SW 1271 (cell line): ENCODE results near the gene DOCK8.
"Not testable (repeated sequence)": the region's sequence is repeated elsewhere in the genome, so short reads cannot be mapped to it uniquely, and the experiment has no call there.

Experiments
- DNase-seq, 2 experiments: peaks; one replicate each; lab custom pipeline; 2025; lab: John Stamatoyannopoulos, UW

DOCK8 gene

GRCh38 chr9:214648-215493 lies at the start of gene DOCK8:
DOCK8 (plus strand) TSS chr9:214865; CDS start chr9:214977, 112 bp downstream.
- no peak for DNase-seq

- not testable (repeated sequence) for DNase-seq
These were observed 44.9 kb upstream of the DOCK8 start for GRCh38 chr9:169757-170156.

GRCh38 chr9:178140-178825 lies 36.4 kb upstream of the DOCK8 start:
- DNase-seq = not testable (repeated sequence)

GRCh38 chr9:178970-179383 lies 35.7 kb upstream of the DOCK8 start, which contains the start of gene ZNG1A:
ZNG1A (minus strand) TSS chr9:179056; CDS start chr9:178969, 87 bp downstream.
- DNase-seq = peak in 1 of 2 experiments; percentile 9

- DNase-seq = not testable (repeated sequence)
These were observed 15.1 kb upstream of the DOCK8 start for GRCh38 chr9:199601-200000.

GRCh38 chr9:206481-206880 lies 8.2 kb upstream of the DOCK8 start:
- DNase-seq = no peak

- DNase-seq = no peak
These were observed 5.4 kb upstream of the DOCK8 start for GRCh38 chr9:209143-209758.

GRCh38 chr9:211036-211435 lies 3.6 kb upstream of the DOCK8 start:
- no peak for DNase-seq

- no peak for DNase-seq
These were observed 3.1 kb upstream of the DOCK8 start for GRCh38 chr9:211557-211956.

- DNase-seq = no peak
These were observed 2.4 kb upstream of the DOCK8 start for GRCh38 chr9:212297-212696.

GRCh38 chr9:213901-214300 lies 764 bp upstream of the DOCK8 start:
- DNase-seq = not testable (repeated sequence)

GRCh38 chr9:214351-214647 lies 366 bp upstream of the DOCK8 start:
- no peak for DNase-seq

- no peak for DNase-seq
These were observed 1.0 kb downstream of the DOCK8 start for GRCh38 chr9:215631-216155.

GRCh38 chr9:216866-217265 lies 2.2 kb downstream of the DOCK8 start:
- DNase-seq = no peak

GRCh38 chr9:217950-218349 lies 3.3 kb downstream of the DOCK8 start:
- no peak for DNase-seq

- not testable (repeated sequence) for DNase-seq
These were observed 4.4 kb downstream of the DOCK8 start for GRCh38 chr9:219036-219435.

- no peak for DNase-seq
These were observed 5.2 kb downstream of the DOCK8 start for GRCh38 chr9:219670-220365.

GRCh38 chr9:221989-222776 lies 7.5 kb downstream of the DOCK8 start:
- DNase-seq = no peak

GRCh38 chr9:223152-223551 lies 8.5 kb downstream of the DOCK8 start:
- no peak for DNase-seq

- DNase-seq = no peak
These were observed 9.4 kb downstream of the DOCK8 start for GRCh38 chr9:224026-224425.
